ENCODE results near the gene XRN1. TPM values are rescaled to one million over a fixed set of nuclear protein-coding genes. Genes with fewer than 3 reads are reported as not detected.
"Not testable (repeated sequence)": the region's sequence is repeated elsewhere in the genome, so short reads cannot be mapped to it uniquely, and the experiment has no call there.

Gene XRN1
- total RNA-seq, 1 donor from 2014 or later: 50.1 TPM

GRCh38 chr3:142418926-142419592 lies 28.8 kb downstream of the XRN1 start:
- peak overlapping the region; percentile 86 for H3K27ac Mint-ChIP-seq (ENCODE audit: unreplicated experiment)
- peaks cover 14% of the 10 kb centered on the region for H3K4me1 Mint-ChIP-seq (ENCODE audit: unreplicated experiment)
- no peak for TF ChIP-seq CTCF (IDR thresholded peaks at IDR 0.05; ENCODE audit: unreplicated experiment)
- H3K27me3 Mint-ChIP-seq (ENCODE audit: unreplicated experiment): no peaks in the 10 kb centered on the region
- peaks cover 31% of the 10 kb centered on the region for H3K36me3 Mint-ChIP-seq (ENCODE audit: low read depth, unreplicated experiment)
- H3K4me3 Mint-ChIP-seq (ENCODE audit: unreplicated experiment): peak overlapping the region; percentile 21
- no peaks in the 10 kb centered on the region for H3K9me3 Mint-ChIP-seq (ENCODE audit: unreplicated experiment)
- no peak for DNase-seq (ENCODE audit: low spot score)

GRCh38 chr3:142417302-142417701 lies 30.5 kb downstream of the XRN1 start:
- H3K27ac Mint-ChIP-seq (ENCODE audit: unreplicated experiment): no peak overlapping the region
- peaks cover 31% of the 10 kb centered on the region for H3K36me3 Mint-ChIP-seq (ENCODE audit: low read depth, unreplicated experiment)
- no peaks in the 10 kb centered on the region for H3K9me3 Mint-ChIP-seq (ENCODE audit: unreplicated experiment)
- TF ChIP-seq CTCF (IDR thresholded peaks at IDR 0.05; ENCODE audit: unreplicated experiment): no peak
- DNase-seq (ENCODE audit: low spot score): no peak
- no peaks in the 10 kb centered on the region for H3K27me3 Mint-ChIP-seq (ENCODE audit: unreplicated experiment)
- H3K4me3 Mint-ChIP-seq (ENCODE audit: unreplicated experiment): no peak overlapping the region
- H3K4me1 Mint-ChIP-seq (ENCODE audit: unreplicated experiment): peaks cover 14% of the 10 kb centered on the region

GRCh38 chr3:142400537-142400936 lies 47.3 kb downstream of the XRN1 start:
- H3K36me3 Mint-ChIP-seq (ENCODE audit: low read depth, unreplicated experiment): peaks cover 21% of the 10 kb centered on the region
- H3K4me1 Mint-ChIP-seq (ENCODE audit: unreplicated experiment); H3K27me3 Mint-ChIP-seq (ENCODE audit: unreplicated experiment); H3K4me3 Mint-ChIP-seq (ENCODE audit: unreplicated experiment); H3K9me3 Mint-ChIP-seq (ENCODE audit: unreplicated experiment); H3K27ac Mint-ChIP-seq (ENCODE audit: unreplicated experiment); DNase-seq (ENCODE audit: low spot score): not testable (repeated sequence)

GRCh38 chr3:142394921-142395622 lies 52.8 kb downstream of the XRN1 start:
- Mint-ChIP-seq H3K4me1 (ENCODE audit: unreplicated experiment) (no peaks in the 10 kb centered on the region), H3K36me3 (ENCODE audit: low read depth, unreplicated experiment) (peaks cover 19% of the 10 kb centered on the region), H3K27me3 (ENCODE audit: unreplicated experiment) (no peaks in the 10 kb centered on the region), H3K4me3 (ENCODE audit: unreplicated experiment) (no peak overlapping the region), H3K9me3 (ENCODE audit: unreplicated experiment) (no peaks in the 10 kb centered on the region), H3K27ac (ENCODE audit: unreplicated experiment) (no peak overlapping the region)
- TF ChIP-seq CTCF (IDR thresholded peaks at IDR 0.05; ENCODE audit: unreplicated experiment): no peak
- DNase-seq (ENCODE audit: low spot score): no peak

GRCh38 chr3:142385078-142385477 lies 62.8 kb downstream of the XRN1 start:
- TF ChIP-seq CTCF (IDR thresholded peaks at IDR 0.05; ENCODE audit: unreplicated experiment): no peak
- Mint-ChIP-seq H3K9me3 (ENCODE audit: unreplicated experiment) (no peaks in the 10 kb centered on the region), H3K27ac (ENCODE audit: unreplicated experiment) (no peak overlapping the region), H3K4me1 (ENCODE audit: unreplicated experiment) (no peaks in the 10 kb centered on the region), H3K27me3 (ENCODE audit: unreplicated experiment) (no peaks in the 10 kb centered on the region), H3K36me3 (ENCODE audit: low read depth, unreplicated experiment) (peaks cover 38% of the 10 kb centered on the region), H3K4me3 (ENCODE audit: unreplicated experiment) (peak overlapping the region; percentile 37)
- no peak for DNase-seq (ENCODE audit: low spot score)

Data from endothelial cell (in vitro differentiated cells).